Liver (tissue), 3 donors: ENCODE measurements around the gene PFDN4.

ENCODE experiments used
- HNF4A ChIP-seq, 2 donors: conservative IDR thresholded peaks; 2 replicates each; pipeline ENCODE4 v1.6.1; 2016; ENCODE audit warnings: antibody characterized with exemption in 2 of 2, mild to moderate bottlenecking in 2 of 2
- RAD21 ChIP-seq, 2 donors: IDR thresholded peaks; 2 replicates each; pipeline ENCODE4 v1.6.1; 2016; ENCODE audit warnings: antibody characterized with exemption in 2 of 2, mild to moderate bottlenecking in 2 of 2
- RXRA ChIP-seq, 2 donors: IDR thresholded peaks; 2 replicates each; pipeline ENCODE4 v1.6.1; 2017 to 2018; ENCODE audit warnings: antibody characterized with exemption in 2 of 2, mild to moderate bottlenecking in 1 of 2
- SP1 ChIP-seq: IDR thresholded peaks from 2 replicates; pipeline ENCODE4 v1.6.1; 2018; ENCODE audit warnings: antibody characterized with exemption, mild to moderate bottlenecking
- TAF1 ChIP-seq: conservative IDR thresholded peaks from 2 replicates; pipeline ENCODE4 v1.6.1; 2016; ENCODE audit warnings: antibody characterized with exemption, mild to moderate bottlenecking
- YY1 ChIP-seq: IDR thresholded peaks from 2 replicates; pipeline ENCODE4 v1.6.1; 2016; ENCODE audit warnings: antibody characterized with exemption, mild to moderate bottlenecking
- TF ChIP-seq, protein P1 (sequence below): fragments of 150-350 bp; IDR thresholded peaks from 2 replicates; pipeline ENCODE4 v1.5.1; 2017; ENCODE audit warnings: improper control_type of control experiment, low read depth, low read length; ENCODE audit not compliant: missing input control
- TF ChIP-seq, protein P2 (sequence below): IDR thresholded peaks from 2 replicates; pipeline ENCODE4 v1.6.1; 2016; ENCODE audit warnings: antibody characterized with exemption
- TF ChIP-seq, protein P3 (sequence below): IDR thresholded peaks from 2 replicates; pipeline ENCODE4 v1.6.1; 2016; ENCODE audit warnings: antibody characterized with exemption, mild to moderate bottlenecking
- donor health status: healthy.
- donor health status: healthy.

DNA sequence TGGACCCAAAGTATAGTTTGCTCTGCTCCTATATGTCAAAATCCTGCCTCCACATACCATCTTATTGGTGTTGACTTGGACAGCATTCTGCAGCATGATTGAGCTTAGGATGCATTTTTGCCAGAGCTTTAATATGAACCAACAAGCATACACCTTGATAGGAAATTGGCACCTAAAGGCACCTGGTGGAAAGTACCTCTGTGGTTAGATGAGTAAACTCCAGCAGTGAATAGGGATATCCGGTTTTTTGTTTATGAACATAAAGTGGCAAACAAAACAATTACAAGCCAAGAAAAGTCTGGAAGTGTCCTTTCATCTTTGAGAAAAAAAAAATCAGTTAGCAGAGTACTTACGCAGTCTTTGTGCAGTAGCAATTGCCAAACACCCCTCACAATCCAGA lies 27.9 kb upstream of the PFDN4 start:
- TF ChIP-seq, protein P1, sequence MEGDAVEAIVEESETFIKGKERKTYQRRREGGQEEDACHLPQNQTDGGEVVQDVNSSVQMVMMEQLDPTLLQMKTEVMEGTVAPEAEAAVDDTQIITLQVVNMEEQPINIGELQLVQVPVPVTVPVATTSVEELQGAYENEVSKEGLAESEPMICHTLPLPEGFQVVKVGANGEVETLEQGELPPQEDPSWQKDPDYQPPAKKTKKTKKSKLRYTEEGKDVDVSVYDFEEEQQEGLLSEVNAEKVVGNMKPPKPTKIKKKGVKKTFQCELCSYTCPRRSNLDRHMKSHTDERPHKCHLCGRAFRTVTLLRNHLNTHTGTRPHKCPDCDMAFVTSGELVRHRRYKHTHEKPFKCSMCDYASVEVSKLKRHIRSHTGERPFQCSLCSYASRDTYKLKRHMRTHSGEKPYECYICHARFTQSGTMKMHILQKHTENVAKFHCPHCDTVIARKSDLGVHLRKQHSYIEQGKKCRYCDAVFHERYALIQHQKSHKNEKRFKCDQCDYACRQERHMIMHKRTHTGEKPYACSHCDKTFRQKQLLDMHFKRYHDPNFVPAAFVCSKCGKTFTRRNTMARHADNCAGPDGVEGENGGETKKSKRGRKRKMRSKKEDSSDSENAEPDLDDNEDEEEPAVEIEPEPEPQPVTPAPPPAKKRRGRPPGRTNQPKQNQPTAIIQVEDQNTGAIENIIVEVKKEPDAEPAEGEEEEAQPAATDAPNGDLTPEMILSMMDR = no peak
- TF ChIP-seq HNF4A (conservative IDR thresholded peaks at IDR 0.05) (no peak), SP1 (no peak), YY1 (no peak), TAF1 (no peak), RAD21 (IDR thresholded peaks at IDR 0.05) (no peak), RXRA (IDR thresholded peaks at IDR 0.05) (no peak)
- TF ChIP-seq, protein P2, sequence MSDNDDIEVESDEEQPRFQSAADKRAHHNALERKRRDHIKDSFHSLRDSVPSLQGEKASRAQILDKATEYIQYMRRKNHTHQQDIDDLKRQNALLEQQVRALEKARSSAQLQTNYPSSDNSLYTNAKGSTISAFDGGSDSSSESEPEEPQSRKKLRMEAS = no peak
- TF ChIP-seq, protein P3, sequence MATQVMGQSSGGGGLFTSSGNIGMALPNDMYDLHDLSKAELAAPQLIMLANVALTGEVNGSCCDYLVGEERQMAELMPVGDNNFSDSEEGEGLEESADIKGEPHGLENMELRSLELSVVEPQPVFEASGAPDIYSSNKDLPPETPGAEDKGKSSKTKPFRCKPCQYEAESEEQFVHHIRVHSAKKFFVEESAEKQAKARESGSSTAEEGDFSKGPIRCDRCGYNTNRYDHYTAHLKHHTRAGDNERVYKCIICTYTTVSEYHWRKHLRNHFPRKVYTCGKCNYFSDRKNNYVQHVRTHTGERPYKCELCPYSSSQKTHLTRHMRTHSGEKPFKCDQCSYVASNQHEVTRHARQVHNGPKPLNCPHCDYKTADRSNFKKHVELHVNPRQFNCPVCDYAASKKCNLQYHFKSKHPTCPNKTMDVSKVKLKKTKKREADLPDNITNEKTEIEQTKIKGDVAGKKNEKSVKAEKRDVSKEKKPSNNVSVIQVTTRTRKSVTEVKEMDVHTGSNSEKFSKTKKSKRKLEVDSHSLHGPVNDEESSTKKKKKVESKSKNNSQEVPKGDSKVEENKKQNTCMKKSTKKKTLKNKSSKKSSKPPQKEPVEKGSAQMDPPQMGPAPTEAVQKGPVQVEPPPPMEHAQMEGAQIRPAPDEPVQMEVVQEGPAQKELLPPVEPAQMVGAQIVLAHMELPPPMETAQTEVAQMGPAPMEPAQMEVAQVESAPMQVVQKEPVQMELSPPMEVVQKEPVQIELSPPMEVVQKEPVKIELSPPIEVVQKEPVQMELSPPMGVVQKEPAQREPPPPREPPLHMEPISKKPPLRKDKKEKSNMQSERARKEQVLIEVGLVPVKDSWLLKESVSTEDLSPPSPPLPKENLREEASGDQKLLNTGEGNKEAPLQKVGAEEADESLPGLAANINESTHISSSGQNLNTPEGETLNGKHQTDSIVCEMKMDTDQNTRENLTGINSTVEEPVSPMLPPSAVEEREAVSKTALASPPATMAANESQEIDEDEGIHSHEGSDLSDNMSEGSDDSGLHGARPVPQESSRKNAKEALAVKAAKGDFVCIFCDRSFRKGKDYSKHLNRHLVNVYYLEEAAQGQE = no peak
